ENCODE measurements around the gene STK39. TPM values are rescaled to one million over a fixed set of nuclear protein-coding genes. Genes with fewer than 3 reads are reported as not detected.

The STK39 gene
- total RNA-seq, 4 donors from 2014 or later = 35.3 to 58.0 (median 47.0) TPM

DNA sequence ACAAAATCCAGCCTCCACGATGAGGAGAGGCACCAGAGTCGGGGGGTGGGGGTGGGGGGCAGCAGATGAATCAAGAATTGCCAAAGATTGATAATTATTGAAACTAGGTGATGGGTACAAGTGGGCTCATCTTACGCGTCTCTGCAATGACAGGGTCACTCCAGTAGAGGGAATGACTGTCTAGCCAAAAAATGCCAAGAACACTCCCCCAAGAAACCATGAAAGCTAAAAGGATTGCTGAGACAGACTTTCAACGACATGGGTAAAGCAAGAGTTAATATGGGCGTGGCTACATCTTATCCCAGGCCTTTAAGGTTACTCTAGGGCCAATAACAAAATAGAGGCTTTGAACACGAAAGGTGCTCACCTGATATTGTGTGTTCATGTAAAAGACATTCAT is 86.5 kb downstream of the STK39 start:
- Histone ChIP-seq H3K9me3 (no peaks in the 10 kb centered on the region), H3K27ac (no peak overlapping the region), H3K27me3 (no peaks in the 10 kb centered on the region), H3K36me3 (peaks cover 0 to 18% of the 10 kb centered on the region in 2 donors), H3K4me1 (peaks cover 0 to 41% (median 7%) of the 10 kb centered on the region in 3 donors), H3K4me3 (no peak overlapping the region)
- TF ChIP-seq POLR2AphosphoS5 (IDR thresholded peaks at IDR 0.05) (no peak), POLR2A (IDR thresholded peaks at IDR 0.05) (no peak), EP300 (IDR thresholded peaks at IDR 0.05) (no peak)
- TF ChIP-seq, protein P1, sequence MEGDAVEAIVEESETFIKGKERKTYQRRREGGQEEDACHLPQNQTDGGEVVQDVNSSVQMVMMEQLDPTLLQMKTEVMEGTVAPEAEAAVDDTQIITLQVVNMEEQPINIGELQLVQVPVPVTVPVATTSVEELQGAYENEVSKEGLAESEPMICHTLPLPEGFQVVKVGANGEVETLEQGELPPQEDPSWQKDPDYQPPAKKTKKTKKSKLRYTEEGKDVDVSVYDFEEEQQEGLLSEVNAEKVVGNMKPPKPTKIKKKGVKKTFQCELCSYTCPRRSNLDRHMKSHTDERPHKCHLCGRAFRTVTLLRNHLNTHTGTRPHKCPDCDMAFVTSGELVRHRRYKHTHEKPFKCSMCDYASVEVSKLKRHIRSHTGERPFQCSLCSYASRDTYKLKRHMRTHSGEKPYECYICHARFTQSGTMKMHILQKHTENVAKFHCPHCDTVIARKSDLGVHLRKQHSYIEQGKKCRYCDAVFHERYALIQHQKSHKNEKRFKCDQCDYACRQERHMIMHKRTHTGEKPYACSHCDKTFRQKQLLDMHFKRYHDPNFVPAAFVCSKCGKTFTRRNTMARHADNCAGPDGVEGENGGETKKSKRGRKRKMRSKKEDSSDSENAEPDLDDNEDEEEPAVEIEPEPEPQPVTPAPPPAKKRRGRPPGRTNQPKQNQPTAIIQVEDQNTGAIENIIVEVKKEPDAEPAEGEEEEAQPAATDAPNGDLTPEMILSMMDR (IDR thresholded peaks at IDR 0.05) = no peak
- WGBS, 2 donors (ENCODE audit: low coverage in 1 of 2) = 69 to 76% methylated on average over 6 to 7 of the region's 7 CpGs
- no peak for ATAC-seq

- H3K36me3 ChIP-seq = peaks cover 0 to 18% of the 10 kb centered on the region in 2 donors
- H3K27me3 ChIP-seq = no peaks in the 10 kb centered on the region
- H3K4me1 ChIP-seq = peaks cover 0 to 41% (median 3%) of the 10 kb centered on the region in 3 donors
- no peaks in the 10 kb centered on the region for H3K9me3 ChIP-seq
- 37 to 69% methylated on average over 4 to 5 of the region's 8 CpGs for WGBS, 2 donors (ENCODE audit: low coverage in 1 of 2)
- no peak for TF ChIP-seq EP300 (IDR thresholded peaks at IDR 0.05)
- TF ChIP-seq POLR2AphosphoS5 (IDR thresholded peaks at IDR 0.05) = no peak
- TF ChIP-seq POLR2A (IDR thresholded peaks at IDR 0.05) = no peak
- TF ChIP-seq, protein P1 (IDR thresholded peaks at IDR 0.05) = no peak
- ATAC-seq = peak; percentile 29
- peak overlapping the region in 2 of 4 donors; percentile 53 to 59 for H3K27ac ChIP-seq
- H3K4me3 ChIP-seq = no peak overlapping the region
Measured at GRCh38 chr2:168159754-168160585, 87.4 kb downstream of the STK39 start.

- Histone ChIP-seq H3K27ac (no peak overlapping the region), H3K9me3 (no peaks in the 10 kb centered on the region), H3K27me3 (no peaks in the 10 kb centered on the region), H3K4me3 (no peak overlapping the region), H3K36me3 (peaks cover 0 to 11% of the 10 kb centered on the region in 2 donors), H3K4me1 (peaks cover 0 to 42% (median 3%) of the 10 kb centered on the region in 3 donors)
- no peak for ATAC-seq
- 68 to 72% methylated on average over 3 of the region's 3 CpGs for WGBS, 2 donors (ENCODE audit: low coverage in 1 of 2)
- TF ChIP-seq EP300 (IDR thresholded peaks at IDR 0.05) (no peak), POLR2AphosphoS5 (IDR thresholded peaks at IDR 0.05) (no peak), POLR2A (IDR thresholded peaks at IDR 0.05) (no peak)
- TF ChIP-seq, protein P1 (IDR thresholded peaks at IDR 0.05) = no peak
Measured at GRCh38 chr2:168158586-168158985, 88.8 kb downstream of the STK39 start.

GRCh38 chr2:168157926-168158325 is 89.5 kb downstream of the STK39 start:
- H3K9me3 ChIP-seq = no peaks in the 10 kb centered on the region
- TF ChIP-seq, protein P1 (IDR thresholded peaks at IDR 0.05) = no peak
- no peak for TF ChIP-seq POLR2A (IDR thresholded peaks at IDR 0.05)
- no peak for TF ChIP-seq POLR2AphosphoS5 (IDR thresholded peaks at IDR 0.05)
- TF ChIP-seq EP300 (IDR thresholded peaks at IDR 0.05) = no peak
- no peaks in the 10 kb centered on the region for H3K27me3 ChIP-seq
- H3K27ac ChIP-seq = no peak overlapping the region
- H3K4me3 ChIP-seq = no peak overlapping the region
- WGBS, 2 donors (ENCODE audit: low coverage in 1 of 2) = 36% methylated on average over 2 of the region's 2 CpGs; no CpG with 5 or more reads in 1 of the 2 donors
- H3K36me3 ChIP-seq = peaks cover 0 to 6% of the 10 kb centered on the region in 2 donors
- peaks cover 0 to 42% (median 3%) of the 10 kb centered on the region in 3 donors for H3K4me1 ChIP-seq
- ATAC-seq = peak; percentile 9

GRCh38 chr2:168157070-168157469 is 90.3 kb downstream of the STK39 start:
- H3K4me3 ChIP-seq = no peak overlapping the region
- TF ChIP-seq, protein P1 (IDR thresholded peaks at IDR 0.05) = no peak
- H3K27me3 ChIP-seq = no peaks in the 10 kb centered on the region
- H3K36me3 ChIP-seq = no peaks in the 10 kb centered on the region
- H3K27ac ChIP-seq = no peak overlapping the region
- WGBS, 2 donors (ENCODE audit: low coverage in 1 of 2) = 87 to 97% methylated on average over 3 of the region's 3 CpGs
- no peaks in the 10 kb centered on the region for H3K9me3 ChIP-seq
- no peak for ATAC-seq
- peaks cover 0 to 42% (median 3%) of the 10 kb centered on the region in 3 donors for H3K4me1 ChIP-seq
